Retinal pigment epithelial cell (primary cell): ENCODE measurements around the gene TMOD3.

ENCODE experiments used
- DNase-seq: peaks from one replicate; pipeline ENCODE4 v3.0.0-alpha.2; 2010; ENCODE audit warnings: low read depth
- H3K4me3 ChIP-seq: 2 replicates; pipeline ENCODE4 v1.5.1; 2011; ENCODE audit warnings: mild to moderate bottlenecking, low read length, control low read depth, moderate library complexity
- CTCF ChIP-seq: conservative IDR thresholded peaks from 2 replicates; pipeline ENCODE4 v1.5.1; 2011; ENCODE audit warnings: low read depth, low read length, control low read depth, inconsistent platforms

TMOD3 gene

GRCh38 chr15:51848811-51849210, 19.4 kb downstream of the TMOD3 start:
- no peak overlapping the region for H3K4me3 ChIP-seq

GRCh38 chr15:51849860-51850259, 20.4 kb downstream of the TMOD3 start:
- TF ChIP-seq CTCF: no peak
- no peak for DNase-seq
- no peak overlapping the region for H3K4me3 ChIP-seq

More at GRCh38 chr15:51848811-51849210, 19.4 kb downstream of the TMOD3 start:
- no peak for DNase-seq
- no peak for TF ChIP-seq CTCF

- no peak for DNase-seq
- no peak overlapping the region for H3K4me3 ChIP-seq
- no peak for TF ChIP-seq CTCF
These were observed 24.5 kb downstream of the TMOD3 start for GRCh38 chr15:51853998-51854397.

- no peak overlapping the region for H3K4me3 ChIP-seq
- no peak for DNase-seq
- TF ChIP-seq CTCF: no peak
These were observed 26.2 kb downstream of the TMOD3 start for GRCh38 chr15:51855612-51856011.

GRCh38 chr15:51856714-51857380, 27.4 kb downstream of the TMOD3 start:
- no peak overlapping the region for H3K4me3 ChIP-seq
- no peak for DNase-seq
- TF ChIP-seq CTCF: no peak

GRCh38 chr15:51861557-51862359, 32.3 kb downstream of the TMOD3 start:
- no peak for TF ChIP-seq CTCF
- DNase-seq: no peak
- no peak overlapping the region for H3K4me3 ChIP-seq

GRCh38 chr15:51863131-51863530, 33.7 kb downstream of the TMOD3 start:
- DNase-seq: no peak
- H3K4me3 ChIP-seq: no peak overlapping the region
- no peak for TF ChIP-seq CTCF
